ENCODE data around the gene TENT4B. TPM values are rescaled to one million over a fixed set of nuclear protein-coding genes. Genes with fewer than 3 reads are reported as not detected.

TENT4B gene
- total RNA-seq, 4 donors from 2014 or later, result 10.7 to 15.6 (median 13.2) TPM

DNA sequence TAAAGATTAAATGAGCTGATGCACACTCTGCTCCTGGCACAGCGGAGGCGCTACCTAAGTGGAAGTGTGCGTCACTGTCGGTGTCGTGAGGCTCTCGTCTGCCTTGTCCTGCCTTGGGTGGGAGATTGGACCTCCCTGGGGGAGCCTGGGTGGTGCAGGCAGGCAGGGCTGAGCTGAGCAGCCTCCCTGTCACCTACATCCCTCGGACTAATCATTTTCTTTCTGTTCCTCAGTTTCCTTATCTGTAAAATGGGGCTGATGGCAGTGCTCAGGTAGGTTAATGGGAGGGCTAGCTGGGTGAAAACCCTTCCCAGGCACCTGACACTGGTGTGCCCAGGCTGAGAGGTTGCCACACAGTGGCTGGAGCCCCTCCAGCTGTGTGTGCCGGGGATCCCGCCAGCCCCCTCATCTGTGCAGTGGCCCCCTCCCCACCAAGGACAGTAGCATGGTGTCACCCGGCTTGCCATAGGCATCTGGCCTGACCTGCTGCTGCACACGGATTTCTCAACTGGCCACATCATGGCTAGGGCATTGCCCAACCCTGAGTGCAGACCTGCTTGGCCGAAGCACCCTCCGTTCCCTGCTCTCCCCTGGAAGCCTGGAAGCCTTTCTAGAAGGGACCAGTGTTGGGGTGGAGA is 117.5 kb downstream of the TENT4B start:
- DNase-seq (ENCODE audit: low spot score), result no peak
- TF ChIP-seq CTCF (IDR thresholded peaks at IDR 0.05), result no peak
- no peak for ATAC-seq (ENCODE audit: low FRiP score)

GRCh38 chr16:50271148-50272041 is 118.3 kb downstream of the TENT4B start:
- no peak for TF ChIP-seq CTCF (IDR thresholded peaks at IDR 0.05)
- DNase-seq (ENCODE audit: low spot score) (no peak), ATAC-seq (ENCODE audit: low FRiP score) (no peak)

- no peak for DNase-seq (ENCODE audit: low spot score)
- no peak for TF ChIP-seq CTCF (IDR thresholded peaks at IDR 0.05)
- ATAC-seq (ENCODE audit: low FRiP score), result no peak
Measured at GRCh38 chr16:50272111-50272571, 119.0 kb downstream of the TENT4B start.

GRCh38 chr16:50272687-50273381 is 119.7 kb downstream of the TENT4B start:
- TF ChIP-seq CTCF (IDR thresholded peaks at IDR 0.05), result no peak
- DNase-seq (ENCODE audit: low spot score), result no peak

GRCh38 chr16:50273382-50273690 is 120.2 kb downstream of the TENT4B start:
- no peak for DNase-seq (ENCODE audit: low spot score)

More at GRCh38 chr16:50272687-50273381, 119.7 kb downstream of the TENT4B start:
- ATAC-seq (ENCODE audit: low FRiP score), result no peak

DNA sequence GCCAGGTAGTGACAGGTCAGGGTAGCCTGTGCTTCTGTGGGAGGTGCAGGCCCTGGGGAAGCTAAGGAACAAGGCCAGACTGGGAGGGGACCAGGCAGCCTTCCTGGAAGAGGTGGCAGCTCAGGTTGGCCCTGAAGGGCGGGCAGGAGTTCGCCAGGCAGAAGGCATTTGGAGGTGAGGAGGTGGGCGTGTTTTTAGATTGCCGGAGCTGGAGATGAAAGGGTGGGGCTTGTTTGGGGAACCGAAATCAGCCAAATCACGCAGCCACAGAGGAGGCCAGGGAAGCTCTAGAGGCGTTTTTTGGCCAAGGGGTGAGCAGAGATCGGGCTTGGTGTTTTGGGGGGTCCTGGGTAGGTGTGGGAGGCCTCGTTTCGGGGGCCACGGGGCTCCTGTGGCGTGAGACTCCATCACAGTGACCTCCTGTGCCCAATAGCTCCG is 120.8 kb downstream of the TENT4B start:
- DNase-seq (ENCODE audit: low spot score), result no peak
- no peak for ATAC-seq (ENCODE audit: low FRiP score)
- TF ChIP-seq CTCF (IDR thresholded peaks at IDR 0.05), result no peak

More at GRCh38 chr16:50273382-50273690, 120.2 kb downstream of the TENT4B start:
- TF ChIP-seq CTCF (IDR thresholded peaks at IDR 0.05), result no peak
- no peak for ATAC-seq (ENCODE audit: low FRiP score)

Data from omental fat pad (tissue), 4 donors.